Esophagus squamous epithelium (tissue), 5 donors: ENCODE measurements around the gene CNTN2. TPM values are rescaled to one million over a fixed set of nuclear protein-coding genes. Genes with fewer than 3 reads are reported as not detected.

Experiments
- DNase-seq: peaks from one replicate; lab custom pipeline; 2025; lab: John Stamatoyannopoulos, UW
- H3K27ac ChIP-seq, 4 donors: fragments of 200-600 bp; sonication (generic); one replicate each; pipeline ENCODE4 v1.5.1; 2016 to 2019; ENCODE audit warnings: mild to moderate bottlenecking in 1 of 4
- H3K27me3 ChIP-seq, 4 donors: fragments of 200-600 bp; sonication (generic); 1 replicate in 3 of 4; 2 replicates in 1 of 4; pipeline versions ENCODE4 v1.5.1 to v1.6.0; 2017 to 2021; ENCODE audit warnings: antibody characterized with exemption in 1 of 4
- H3K36me3 ChIP-seq, 3 donors: fragments of 200-600 bp; sonication (generic); one replicate each; pipeline ENCODE4 v1.5.1; 2016 to 2019
- H3K4me1 ChIP-seq, 3 donors: fragments of 200-600 bp; sonication (generic); one replicate each; pipeline ENCODE4 v1.5.1; 2017 to 2019
- H3K4me3 ChIP-seq, 4 donors: fragments of 200-600 bp; sonication (generic); 1 replicate in 3 of 4; 2 replicates in 1 of 4; pipeline ENCODE4 v1.5.1; 2016 to 2019; ENCODE audit warnings: mild to moderate bottlenecking in 2 of 4, moderate library complexity in 1 of 4
- H3K9me3 ChIP-seq, 3 donors: fragments of 200-600 bp; sonication (generic); one replicate each; pipeline ENCODE4 v1.5.1; 2016 to 2019
- CTCF ChIP-seq, 6 experiments: fragments of 450-650 bp in 4 of 6; fragments of 200-600 bp in 2 of 6; sonication (generic) in 2 of 6; IDR thresholded peaks; one replicate each; pipeline ENCODE4 v1.5.1; 2016 to 2019; ENCODE audit warnings: antibody characterized with exemption in 6 of 6, mild to moderate bottlenecking in 4 of 6, moderate library complexity in 4 of 6
- POLR2A ChIP-seq, 4 donors: fragments of 450-650 bp; IDR thresholded peaks; one replicate each; pipeline ENCODE4 v1.6.1; 2017; ENCODE audit warnings: antibody characterized with exemption in 4 of 4, mild to moderate bottlenecking in 4 of 4, moderate library complexity in 3 of 4
- WGBS, 2 donors: methylation state at CpG; one replicate each; pipeline ENCODE4 v1.1.5; 2018; 5-methylcytosine and 5-hydroxymethylcytosine counted together
- intact Hi-C: fragments of 100-400 bp; cut with DNase I; formaldehyde crosslinking; loops from one replicate; pipeline ENCODE4 v1.15.0; 2022
- total RNA-seq, 4 donors: library from RNA; depleted of rRNA; stranded (reverse); fragments of >200 nt; gene quantifications; one replicate each; pipeline ENCODE4 v1.1.0, GENCODE V29; 2016
- donor health status: DM: yes; HTN: yes; CAD: no.

Gene CNTN2
- total RNA-seq, 4 donors from 2014 or later = 0.19 TPM; not detected in 3

GRCh38 chr1:205056188-205056611 lies 13.2 kb downstream of the CNTN2 start:
- no peak for TF ChIP-seq POLR2A (IDR thresholded peaks at IDR 0.05)
- no peak for TF ChIP-seq CTCF (IDR thresholded peaks at IDR 0.05)
- intact Hi-C loops = no loop called here
- H3K4me1 ChIP-seq = no peaks in the 10 kb centered on the region
- no peaks in the 10 kb centered on the region for H3K9me3 ChIP-seq
- peaks cover 0 to 65% (median 0%) of the 10 kb centered on the region in 4 donors for H3K27me3 ChIP-seq
- no peaks in the 10 kb centered on the region for H3K36me3 ChIP-seq
- H3K4me3 ChIP-seq = no peak overlapping the region
- no peak overlapping the region for H3K27ac ChIP-seq
- no peak for DNase-seq
- WGBS, 2 donors = 62 to 69% methylated on average over 6 to 12 of the region's 13 CpGs

- Histone ChIP-seq H3K4me3 (no peak overlapping the region), H3K4me1 (peaks cover 0 to 7% (median 4%) of the 10 kb centered on the region in 3 donors), H3K9me3 (no peaks in the 10 kb centered on the region), H3K36me3 (no peaks in the 10 kb centered on the region), H3K27ac (no peak overlapping the region), H3K27me3 (peaks cover 0 to 59% (median 0%) of the 10 kb centered on the region in 4 donors)
- no peak for DNase-seq
- no peak for TF ChIP-seq CTCF (IDR thresholded peaks at IDR 0.05)
- TF ChIP-seq POLR2A (IDR thresholded peaks at IDR 0.05) = no peak
- 84 to 90% methylated on average over 4 to 6 of the region's 6 CpGs for WGBS, 2 donors
- intact Hi-C loops = no loop called here
Measured at GRCh38 chr1:205056956-205057568, 14.1 kb downstream of the CNTN2 start.

GRCh38 chr1:205057808-205058575 lies 15.0 kb downstream of the CNTN2 start:
- Histone ChIP-seq H3K9me3 (no peaks in the 10 kb centered on the region), H3K4me1 (peaks cover 0 to 7% (median 4%) of the 10 kb centered on the region in 3 donors), H3K4me3 (no peak overlapping the region), H3K27me3 (peaks cover 0 to 56% (median 0%) of the 10 kb centered on the region in 4 donors), H3K36me3 (no peaks in the 10 kb centered on the region), H3K27ac (no peak overlapping the region)
- intact Hi-C loops = no loop called here
- TF ChIP-seq POLR2A (IDR thresholded peaks at IDR 0.05) = no peak
- TF ChIP-seq CTCF (IDR thresholded peaks at IDR 0.05) = no peak
- no peak for DNase-seq
- 82 to 83% methylated on average over 7 to 8 of the region's 19 CpGs for WGBS, 2 donors

- TF ChIP-seq CTCF (IDR thresholded peaks at IDR 0.05) = no peak
- no peak for TF ChIP-seq POLR2A (IDR thresholded peaks at IDR 0.05)
- DNase-seq = no peak
- H3K4me3 ChIP-seq = no peak overlapping the region
- H3K36me3 ChIP-seq = no peaks in the 10 kb centered on the region
- 95 to 100% methylated on average over 2 to 11 of the region's 12 CpGs for WGBS, 2 donors
- peaks cover 0 to 7% (median 4%) of the 10 kb centered on the region in 3 donors for H3K4me1 ChIP-seq
- H3K9me3 ChIP-seq = no peaks in the 10 kb centered on the region
- intact Hi-C loops = no loop called here
- peaks cover 0 to 47% (median 0%) of the 10 kb centered on the region in 4 donors for H3K27me3 ChIP-seq
- H3K27ac ChIP-seq = no peak overlapping the region
Measured at GRCh38 chr1:205058853-205059252, 15.8 kb downstream of the CNTN2 start.

- TF ChIP-seq POLR2A (IDR thresholded peaks at IDR 0.05) (no peak), CTCF (IDR thresholded peaks at IDR 0.05) (no peak)
- H3K27ac ChIP-seq = no peak overlapping the region
- DNase-seq = no peak
- no peaks in the 10 kb centered on the region for H3K9me3 ChIP-seq
- no peaks in the 10 kb centered on the region for H3K36me3 ChIP-seq
- H3K27me3 ChIP-seq = peaks cover 0 to 39% (median 0%) of the 10 kb centered on the region in 4 donors
- peaks cover 0 to 7% (median 4%) of the 10 kb centered on the region in 3 donors for H3K4me1 ChIP-seq
- intact Hi-C loops = loop anchor here (5.0 kb wide), 1 partner anchor 67 kb away; no protein-coding TSS in a partner anchor
- WGBS, 2 donors = 85 to 100% methylated on average over 2 to 4 of the region's 6 CpGs
- no peak overlapping the region for H3K4me3 ChIP-seq
Measured at GRCh38 chr1:205059660-205060059, 16.6 kb downstream of the CNTN2 start.
